HG03064 (cell line): ENCODE data around the gene HS3ST5.
"Not testable (repeated sequence)": the region's sequence is repeated elsewhere in the genome, so short reads cannot be mapped to it uniquely, and the experiment has no call there.

ENCODE experiments used
- ATAC-seq: cut with Tn5 transposase; IDR thresholded peaks from one replicate; pipeline ENCODE4 v1.9.1; 2021; ENCODE audit warnings: low read depth; ENCODE audit not compliant: unreplicated experiment

The HS3ST5 gene

GRCh38 chr6:114158838-114159694, 183.8 kb downstream of the HS3ST5 start:
- no peak for ATAC-seq

GRCh38 chr6:114158411-114158810, 184.4 kb downstream of the HS3ST5 start:
- ATAC-seq = no peak

GRCh38 chr6:114157848-114158247, 185.0 kb downstream of the HS3ST5 start:
- ATAC-seq = no peak

GRCh38 chr6:114155763-114156162, 187.1 kb downstream of the HS3ST5 start:
- ATAC-seq = no peak

GRCh38 chr6:114154812-114155211, 188.0 kb downstream of the HS3ST5 start:
- no peak for ATAC-seq

GRCh38 chr6:114153448-114153847, 189.4 kb downstream of the HS3ST5 start:
- no peak for ATAC-seq

GRCh38 chr6:114151064-114151690, 191.6 kb downstream of the HS3ST5 start:
- no peak for ATAC-seq

- ATAC-seq = not testable (repeated sequence)
Measured at GRCh38 chr6:114149182-114149581, 193.6 kb downstream of the HS3ST5 start.

- ATAC-seq = no peak
Measured at GRCh38 chr6:114144887-114145851, 197.7 kb downstream of the HS3ST5 start.

GRCh38 chr6:114142258-114142657, 200.6 kb downstream of the HS3ST5 start:
- ATAC-seq = no peak

GRCh38 chr6:114140416-114140815, 202.4 kb downstream of the HS3ST5 start:
- no peak for ATAC-seq

GRCh38 chr6:114138577-114139248, 204.1 kb downstream of the HS3ST5 start:
- no peak for ATAC-seq

GRCh38 chr6:114135363-114135971, 207.4 kb downstream of the HS3ST5 start:
- ATAC-seq = no peak

- no peak for ATAC-seq
Measured at GRCh38 chr6:114133816-114134215, 209.0 kb downstream of the HS3ST5 start.

- ATAC-seq = no peak
Measured at GRCh38 chr6:114131945-114132344, 210.9 kb downstream of the HS3ST5 start.

- no peak for ATAC-seq
Measured at GRCh38 chr6:114125576-114125975, 217.2 kb downstream of the HS3ST5 start.

- no peak for ATAC-seq
Measured at GRCh38 chr6:114121913-114122662, 220.7 kb downstream of the HS3ST5 start.

GRCh38 chr6:114119056-114119455, 223.8 kb downstream of the HS3ST5 start:
- ATAC-seq = no peak

- ATAC-seq = no peak
Measured at GRCh38 chr6:114115652-114116051, 227.2 kb downstream of the HS3ST5 start.
